DMS53 treated with DMSO at 0.1 percent for 48 hours (cell line): Measurements from ENCODE around the gene NTM.
"Not testable (repeated sequence)": the region's sequence is repeated elsewhere in the genome, so short reads cannot be mapped to it uniquely, and the experiment has no call there.

Experiments
- DNase-seq: peaks from one replicate; lab custom pipeline; 2025; ENCODE audit not compliant: unreplicated experiment; lab: John Stamatoyannopoulos, UW

Gene NTM

GRCh38 chr11:131418189-131418588, 47.8 kb downstream of the NTM start:
- no peak for DNase-seq

GRCh38 chr11:131421066-131421855, 50.8 kb downstream of the NTM start:
- no peak for DNase-seq

GRCh38 chr11:131422029-131422428, 51.6 kb downstream of the NTM start:
- DNase-seq = no peak

GRCh38 chr11:131422496-131422895, 52.1 kb downstream of the NTM start:
- no peak for DNase-seq

- DNase-seq = no peak
Measured at GRCh38 chr11:131423688-131424087, 53.3 kb downstream of the NTM start.

GRCh38 chr11:131424257-131424876, 54.0 kb downstream of the NTM start:
- DNase-seq = not testable (repeated sequence)

GRCh38 chr11:131425285-131425684, 54.9 kb downstream of the NTM start:
- no peak for DNase-seq

GRCh38 chr11:131428853-131429252, 58.4 kb downstream of the NTM start:
- no peak for DNase-seq

- DNase-seq = no peak
Measured at GRCh38 chr11:131430473-131431208, 60.2 kb downstream of the NTM start.

- DNase-seq = no peak
Measured at GRCh38 chr11:131441051-131441810, 70.8 kb downstream of the NTM start.

- no peak for DNase-seq
Measured at GRCh38 chr11:131446590-131447275, 76.3 kb downstream of the NTM start.

- no peak for DNase-seq
Measured at GRCh38 chr11:131447277-131447815, 76.9 kb downstream of the NTM start.

- no peak for DNase-seq
Measured at GRCh38 chr11:131447898-131448297, 77.5 kb downstream of the NTM start.

GRCh38 chr11:131449036-131450019, 78.9 kb downstream of the NTM start:
- no peak for DNase-seq

- no peak for DNase-seq
Measured at GRCh38 chr11:131454490-131454889, 84.1 kb downstream of the NTM start.

- no peak for DNase-seq
Measured at GRCh38 chr11:131454989-131455388, 84.6 kb downstream of the NTM start.

- DNase-seq = no peak
Measured at GRCh38 chr11:131455843-131456704, 85.7 kb downstream of the NTM start.

- no peak for DNase-seq
Measured at GRCh38 chr11:131457163-131457562, 86.7 kb downstream of the NTM start.
